HEK293 (cell line): ENCODE measurements around the gene DEPDC5.

Experiments
- CTCF ChIA-PET: fragments of 350-600 bp; formaldehyde crosslinking; extraction: SDS; loops from one replicate; lab custom pipeline; 2021; ENCODE audit warnings: antibody characterized with exemption; lab: Yijun Ruan, JAX
- POLR2A ChIA-PET: fragments of 300-600 bp; formaldehyde crosslinking; extraction: SDS; loops from one replicate; lab custom pipeline; 2020; ENCODE audit warnings: antibody characterized with exemption, inconsistent platforms; lab: Yijun Ruan, JAX
- H3K27ac ChIP-seq: fragments of 200-500 bp; sonication (Bioruptor generic); 2 replicates; pipeline ENCODE4 v1.5.1; 2014; ENCODE audit warnings: low read depth, low read length, control low read depth, inconsistent platforms; ENCODE audit errors: extremely low read depth
- H3K36me3 ChIP-seq, 2 experiments: fragments of 200-500 bp in 1 of 2; sonication (Bioruptor generic) in 1 of 2; 1 replicate in 1 of 2; 2 replicates in 1 of 2; pipeline ENCODE4 v1.5.1; 2014 to 2017; ENCODE audit warnings: inconsistent platforms in 2 of 2, low read length in 2 of 2; ENCODE audit not compliant: control insufficient read depth in 2 of 2, insufficient read depth in 1 of 2
- H3K4me1 ChIP-seq: fragments of 200-500 bp; sonication (Bioruptor generic); 2 replicates; pipeline ENCODE4 v1.5.1; 2014; ENCODE audit warnings: mild to moderate bottlenecking, low read length, inconsistent platforms; ENCODE audit not compliant: control insufficient read depth, insufficient read depth
- H3K4me3 ChIP-seq: 2 replicates; pipeline ENCODE4 v1.5.1; 2011; ENCODE audit warnings: low read depth, mild to moderate bottlenecking, control low read depth, low read length, moderate library complexity
- H3K9me3 ChIP-seq: fragments of 200-500 bp; sonication (Bioruptor generic); 2 replicates; pipeline ENCODE4 v1.5.1; 2014; ENCODE audit warnings: low read depth, low read length, inconsistent platforms; ENCODE audit not compliant: control insufficient read depth, insufficient read depth
- GFI1B ChIP-seq: fragments of 450-650 bp; formaldehyde crosslinking; IDR thresholded peaks from 2 replicates; pipeline ENCODE4 v1.5.1; 2016; ENCODE audit warnings: missing biosample characterization, missing genetic modification characterization
- HOXA7 ChIP-seq: sonication (generic); formaldehyde crosslinking; IDR thresholded peaks from 2 replicates; pipeline ENCODE4 v1.8.1; 2022; ENCODE audit warnings: missing genetic modification reagents, borderline replicate concordance
- PRDM10 ChIP-seq: fragments of 450-650 bp; formaldehyde crosslinking; IDR thresholded peaks from 2 replicates; pipeline ENCODE4 v1.5.1; 2016; ENCODE audit warnings: missing biosample characterization, missing genetic modification characterization
- REST ChIP-seq: fragments of 450-650 bp; formaldehyde crosslinking; IDR thresholded peaks from 2 replicates; pipeline ENCODE4 v1.5.1; 2016; ENCODE audit warnings: missing biosample characterization, missing genetic modification characterization
- SP2 ChIP-seq: fragments of 450-650 bp; formaldehyde crosslinking; IDR thresholded peaks from 2 replicates; pipeline ENCODE4 v1.5.1; 2016; ENCODE audit warnings: missing biosample characterization, missing genetic modification characterization
- ZBTB26 ChIP-seq: fragments of 450-650 bp; formaldehyde crosslinking; optimal IDR thresholded peaks from 2 replicates; pipeline ENCODE3; 2016; ENCODE audit warnings: missing biosample characterization, mild to moderate bottlenecking, missing genetic modification characterization
- ZBTB44 ChIP-seq: fragments of 450-650 bp; IDR thresholded peaks from 2 replicates; pipeline ENCODE4 v1.5.1; 2018; ENCODE audit warnings: missing biosample characterization, mild to moderate bottlenecking, missing genetic modification characterization
- ZNF155 ChIP-seq: fragments of 450-650 bp; formaldehyde crosslinking; IDR thresholded peaks from 2 replicates; pipeline ENCODE4 v1.5.1; 2016; ENCODE audit warnings: missing biosample characterization, missing genetic modification characterization
- ZNF211 ChIP-seq: fragments of 450-650 bp; formaldehyde crosslinking; IDR thresholded peaks from 2 replicates; pipeline ENCODE4 v1.5.1; 2016; ENCODE audit warnings: low read depth, missing biosample characterization, missing genetic modification characterization
- ZNF398 ChIP-seq: fragments of 450-650 bp; formaldehyde crosslinking; IDR thresholded peaks from 2 replicates; pipeline ENCODE4 v1.5.1; 2017; ENCODE audit warnings: missing biosample characterization, missing genetic modification characterization
- ZNF426 ChIP-seq: fragments of 450-650 bp; formaldehyde crosslinking; IDR thresholded peaks from 2 replicates; pipeline ENCODE4 v1.5.1; 2017; ENCODE audit warnings: missing biosample characterization, missing genetic modification characterization, mild to moderate bottlenecking, inconsistent platforms, moderate library complexity
- ZNF473 ChIP-seq: fragments of 450-650 bp; formaldehyde crosslinking; IDR thresholded peaks from 2 replicates; pipeline ENCODE4 v1.5.1; 2017; ENCODE audit warnings: missing biosample characterization, missing genetic modification characterization
- ZNF555 ChIP-seq: fragments of 450-650 bp; formaldehyde crosslinking; conservative IDR thresholded peaks from 2 replicates; pipeline ENCODE4 v1.5.1; 2017; ENCODE audit warnings: missing biosample characterization, mild to moderate bottlenecking, missing genetic modification characterization, inconsistent platforms
- ZNF560 ChIP-seq: fragments of 450-650 bp; formaldehyde crosslinking; IDR thresholded peaks from 2 replicates; pipeline ENCODE4 v1.5.1; 2017; ENCODE audit warnings: missing biosample characterization, missing genetic modification characterization, borderline replicate concordance
- ZNF621 ChIP-seq: fragments of 450-650 bp; formaldehyde crosslinking; IDR thresholded peaks from 2 replicates; pipeline ENCODE4 v1.5.1; 2017; ENCODE audit warnings: missing biosample characterization, missing genetic modification characterization
- ZNF701 ChIP-seq: fragments of 450-650 bp; formaldehyde crosslinking; IDR thresholded peaks from 2 replicates; pipeline ENCODE4 v1.5.1; 2016; ENCODE audit warnings: missing biosample characterization, missing genetic modification characterization

The DEPDC5 gene

GRCh38 chr22:31748490-31748889 is 5.3 kb upstream of the DEPDC5 start:
- Histone ChIP-seq H3K4me1 (peaks cover 16% of the 10 kb centered on the region; the same call in 1 of the 2 replicates), H3K36me3 (peaks cover 9 to 12% of the 10 kb centered on the region in 2 experiments)
- TF ChIP-seq SP2 (0 out of 2 replicates have a peak, but pooled peaks have one; percentile 11), ZNF560 (tag by site-specific recombination) (no peak), ZNF621 (tag by site-specific recombination) (no peak), ZNF211 (tag by site-specific recombination) (no peak), ZBTB44 (tag by site-specific recombination) (no peak), PRDM10 (tag by site-specific recombination) (peak; percentile 77), ZNF701 (tag by site-specific recombination) (no peak), ZNF555 (tag by site-specific recombination) (no peak), ZNF155 (tag by site-specific recombination) (no peak), ZNF473 (no peak), ZNF426 (tag by site-specific recombination) (no peak), GFI1B (no peak), HOXA7 (no peak), ZBTB26 (tag by site-specific recombination) (no peak), ZNF398 (no peak), REST (tag by site-specific recombination) (no peak)
- TF ChIP-seq, all 188 proteins: peak for 2
- H3K27ac ChIP-seq: no peak overlapping the region
- CTCF ChIA-PET: interaction anchor here (0.8 kb wide), 2 partner anchors 83 to 96 kb away, joined by 3 to 4 read pairs; no protein-coding TSS in a partner anchor
- H3K9me3 ChIP-seq: no peaks in the 10 kb centered on the region
- POLR2A ChIA-PET: interaction anchor here (0.9 kb wide), 1 partner anchor 44 kb away, joined by 3 read pairs; no protein-coding TSS in a partner anchor
- H3K4me3 ChIP-seq: peak overlapping the region; percentile 94
